ENCODE data around the gene RHOU.

RHOU gene

DNA sequence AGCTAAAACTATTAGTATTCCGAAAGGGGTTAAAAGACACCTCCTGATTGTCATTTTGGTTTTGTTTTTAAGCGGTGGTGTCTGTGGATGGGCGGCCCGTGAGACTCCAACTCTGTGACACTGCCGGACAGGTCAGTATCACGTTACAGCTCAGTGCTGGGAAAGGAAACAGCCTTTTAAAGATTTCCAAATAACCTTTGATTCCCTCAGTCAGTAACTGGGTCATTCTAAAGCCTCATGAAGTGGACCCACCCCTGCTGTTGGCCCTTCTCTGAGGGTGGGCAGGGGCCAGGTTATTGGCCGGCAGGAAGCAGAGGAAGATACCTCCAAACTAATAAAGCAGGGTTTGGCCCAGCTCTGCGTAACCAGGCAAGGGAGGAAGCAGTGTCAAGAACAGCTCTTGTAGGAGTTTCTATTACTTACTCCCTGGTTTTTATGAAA, 2.3 kb downstream of the RHOU start:
- TF ChIP-seq, protein P1, sequence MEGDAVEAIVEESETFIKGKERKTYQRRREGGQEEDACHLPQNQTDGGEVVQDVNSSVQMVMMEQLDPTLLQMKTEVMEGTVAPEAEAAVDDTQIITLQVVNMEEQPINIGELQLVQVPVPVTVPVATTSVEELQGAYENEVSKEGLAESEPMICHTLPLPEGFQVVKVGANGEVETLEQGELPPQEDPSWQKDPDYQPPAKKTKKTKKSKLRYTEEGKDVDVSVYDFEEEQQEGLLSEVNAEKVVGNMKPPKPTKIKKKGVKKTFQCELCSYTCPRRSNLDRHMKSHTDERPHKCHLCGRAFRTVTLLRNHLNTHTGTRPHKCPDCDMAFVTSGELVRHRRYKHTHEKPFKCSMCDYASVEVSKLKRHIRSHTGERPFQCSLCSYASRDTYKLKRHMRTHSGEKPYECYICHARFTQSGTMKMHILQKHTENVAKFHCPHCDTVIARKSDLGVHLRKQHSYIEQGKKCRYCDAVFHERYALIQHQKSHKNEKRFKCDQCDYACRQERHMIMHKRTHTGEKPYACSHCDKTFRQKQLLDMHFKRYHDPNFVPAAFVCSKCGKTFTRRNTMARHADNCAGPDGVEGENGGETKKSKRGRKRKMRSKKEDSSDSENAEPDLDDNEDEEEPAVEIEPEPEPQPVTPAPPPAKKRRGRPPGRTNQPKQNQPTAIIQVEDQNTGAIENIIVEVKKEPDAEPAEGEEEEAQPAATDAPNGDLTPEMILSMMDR (IDR thresholded peaks at IDR 0.05; ENCODE audit: extremely low read depth, missing control alignments), result no peak
- no peak for DNase-seq (ENCODE audit: low spot score)

DNA sequence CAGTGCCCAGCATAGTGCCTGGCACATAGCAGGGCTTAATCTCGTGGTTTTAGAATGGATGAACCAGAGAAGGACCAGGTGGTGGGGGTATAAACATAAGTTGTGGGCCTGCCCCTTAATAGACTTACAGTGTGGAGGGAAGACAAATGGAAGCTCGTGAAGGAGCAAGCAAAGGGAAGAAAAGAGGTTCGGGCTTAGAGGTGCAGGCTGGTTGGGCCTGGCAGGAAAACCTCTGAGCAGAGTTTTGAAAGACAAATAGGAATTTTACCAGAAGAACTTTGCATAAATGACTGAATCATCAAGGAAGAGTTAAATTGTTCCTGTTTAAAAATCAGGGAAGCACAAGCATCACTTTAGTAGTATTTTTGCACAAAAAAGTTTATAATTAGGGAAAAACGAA, 4.5 kb downstream of the RHOU start:
- TF ChIP-seq, protein P1 (IDR thresholded peaks at IDR 0.05; ENCODE audit: extremely low read depth, missing control alignments), result no peak
- DNase-seq (ENCODE audit: low spot score), result no peak

DNA sequence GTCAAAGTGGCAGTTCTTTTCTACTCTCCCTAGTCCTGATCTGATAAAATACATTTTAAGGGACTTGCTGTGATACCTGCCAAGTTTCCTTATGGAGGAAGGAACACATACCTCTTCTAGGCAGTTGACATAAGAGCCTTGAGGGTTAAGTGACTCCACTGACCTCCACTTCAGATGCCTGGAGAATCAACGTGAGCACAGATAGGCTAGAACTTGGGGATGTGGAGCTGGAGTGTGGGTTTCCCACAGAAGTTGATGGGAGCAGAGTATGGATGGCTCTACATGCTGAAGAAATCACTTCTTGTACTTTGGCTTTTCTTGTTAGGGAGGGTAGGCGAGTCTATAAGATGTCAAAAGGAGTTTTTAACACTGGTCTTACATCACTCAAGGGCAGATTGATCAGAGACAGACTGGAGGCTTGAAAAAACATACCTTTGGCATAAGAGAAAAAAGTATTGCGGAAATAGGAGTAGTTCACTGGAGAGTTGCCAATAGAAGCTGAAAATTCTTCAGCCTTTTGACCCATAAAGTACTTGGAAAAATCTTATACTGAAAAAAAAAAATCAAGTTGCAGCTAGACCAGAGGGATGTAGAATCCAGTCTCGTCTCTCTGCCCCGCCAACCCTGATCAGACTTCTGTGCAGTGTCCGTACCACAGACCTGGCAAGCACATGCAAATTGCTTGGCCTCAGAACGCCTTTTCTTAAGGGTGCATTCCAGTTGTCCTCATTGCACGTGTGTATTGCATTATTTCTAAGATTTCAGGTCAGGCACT, 5.5 kb downstream of the RHOU start:
- no peak for DNase-seq (ENCODE audit: low spot score)
- TF ChIP-seq, protein P1 (IDR thresholded peaks at IDR 0.05; ENCODE audit: extremely low read depth, missing control alignments), result no peak

DNA sequence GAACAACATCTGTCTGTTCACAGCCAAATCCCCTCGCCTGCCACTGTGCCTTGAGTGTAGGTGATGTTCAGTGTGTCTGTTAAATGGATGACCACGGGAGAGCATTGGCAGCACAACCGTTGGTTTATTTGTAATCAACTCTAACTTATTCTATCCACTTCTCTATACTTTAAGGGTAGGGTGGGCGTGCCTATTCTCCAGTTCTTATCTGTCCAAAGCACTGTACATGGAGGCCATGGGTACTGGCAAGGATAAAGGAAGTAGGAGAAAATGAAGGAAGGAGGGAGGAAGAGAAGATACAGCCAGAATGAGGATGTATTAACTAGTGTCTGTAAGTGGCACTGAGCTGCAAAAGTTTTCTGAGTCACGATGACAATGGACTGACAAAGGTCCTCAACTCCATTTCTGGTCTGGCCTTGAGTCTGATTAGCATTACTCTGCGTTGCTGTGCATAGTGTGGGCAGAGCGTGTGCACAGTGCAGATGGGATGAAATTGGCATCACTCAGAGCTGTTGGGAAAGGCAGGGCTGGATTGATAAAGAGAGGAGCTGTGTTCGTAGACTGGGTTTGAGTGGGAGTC, 7.1 kb downstream of the RHOU start:
- TF ChIP-seq, protein P1 (IDR thresholded peaks at IDR 0.05; ENCODE audit: extremely low read depth, missing control alignments), result no peak
- no peak for DNase-seq (ENCODE audit: low spot score)

DNA sequence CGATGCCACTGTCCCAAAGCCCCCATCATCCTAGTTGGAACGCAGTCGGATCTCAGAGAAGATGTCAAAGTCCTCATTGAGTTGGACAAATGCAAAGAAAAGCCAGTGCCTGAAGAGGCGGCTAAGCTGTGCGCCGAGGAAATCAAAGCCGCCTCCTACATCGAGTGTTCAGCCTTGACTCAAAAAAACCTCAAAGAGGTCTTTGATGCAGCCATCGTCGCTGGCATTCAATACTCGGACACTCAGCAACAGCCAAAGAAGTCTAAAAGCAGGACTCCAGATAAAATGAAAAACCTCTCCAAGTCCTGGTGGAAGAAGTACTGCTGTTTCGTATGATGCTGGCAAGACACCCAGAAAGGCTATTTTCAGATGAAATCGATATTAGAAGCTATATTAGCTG, 8.1 kb downstream of the RHOU start:
- TF ChIP-seq, protein P1 (IDR thresholded peaks at IDR 0.05; ENCODE audit: extremely low read depth, missing control alignments), result no peak
- no peak for DNase-seq (ENCODE audit: low spot score)

DNA sequence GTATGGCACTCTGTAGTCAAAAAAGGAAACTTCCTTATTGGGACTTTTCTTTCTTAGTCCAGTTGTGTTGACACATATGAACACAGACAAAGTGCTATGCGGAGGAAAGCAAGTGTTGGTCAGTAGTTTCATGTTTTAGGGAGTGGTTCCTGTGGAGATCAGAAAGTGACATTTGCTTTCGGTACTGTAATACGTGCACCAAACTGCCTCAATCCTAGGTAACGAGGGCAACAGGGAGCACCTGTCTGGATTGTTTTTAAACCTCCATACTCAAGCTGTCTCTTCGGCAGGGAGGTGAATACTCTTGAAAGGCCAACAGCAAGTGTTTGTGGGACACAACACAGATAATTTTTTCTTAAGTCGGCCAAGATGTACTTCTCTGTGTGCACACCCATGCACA, 9.1 kb downstream of the RHOU start:
- no peak for DNase-seq (ENCODE audit: low spot score)
- TF ChIP-seq, protein P1 (IDR thresholded peaks at IDR 0.05; ENCODE audit: extremely low read depth, missing control alignments), result no peak

DNA sequence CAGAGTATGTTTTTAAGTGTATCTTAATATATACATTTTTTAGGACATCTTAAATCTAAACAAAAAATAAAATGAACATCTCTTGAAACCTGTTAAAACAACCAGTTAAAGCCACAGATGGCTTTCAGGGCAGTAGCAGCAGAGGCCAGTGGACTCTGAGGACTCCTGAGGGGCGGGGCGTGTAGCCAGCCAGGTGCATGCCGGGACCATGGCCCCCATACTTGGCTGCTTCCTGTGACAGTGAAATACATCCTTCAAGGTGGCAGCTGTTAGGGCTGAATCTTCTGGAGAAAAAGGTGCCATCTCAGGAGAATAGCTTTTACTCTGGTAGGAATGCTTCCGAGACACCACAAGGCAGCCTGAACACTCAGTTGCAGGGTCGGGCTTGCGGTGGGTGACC, 9.6 kb downstream of the RHOU start:
- no peak for DNase-seq (ENCODE audit: low spot score)

More for the DNA sequence above, 9.6 kb downstream of the RHOU start:
- TF ChIP-seq, protein P1 (IDR thresholded peaks at IDR 0.05; ENCODE audit: extremely low read depth, missing control alignments), result no peak
